Kidney (tissue), 14 donors: ENCODE measurements around the gene SDK1. TPM values are rescaled to one million over a fixed set of nuclear protein-coding genes. Genes with fewer than 3 reads are reported as not detected.

ENCODE experiments used
- DNase-seq, 5 donors: peaks; one replicate each; pipeline ENCODE4 v3.0.0-alpha.2; 2013 to 2020
- FAIRE-seq: peaks from 2 replicates; lab custom pipeline; 2012; peaks lifted over from hg19 to GRCh38; lab: Jason Lieb, UNC
- H3K27ac ChIP-seq, 2 donors: one replicate each; pipeline ENCODE4 v1.7.0; 2013; ENCODE audit warnings: low read depth in 2 of 2, low read length in 2 of 2, inconsistent platforms in 1 of 2
- H3K27me3 ChIP-seq: one replicate; pipeline ENCODE4 v1.7.1; 2013; ENCODE audit warnings: low read length, inconsistent platforms; ENCODE audit not compliant: control insufficient read depth, insufficient read depth
- H3K36me3 ChIP-seq, 3 donors: one replicate each; pipeline versions ENCODE4 v1.7.0 to v1.7.1; 2013; ENCODE audit warnings: low read length in 3 of 3, control low read depth in 1 of 3, inconsistent platforms in 1 of 3; ENCODE audit not compliant: insufficient read depth in 3 of 3, control insufficient read depth in 2 of 3
- H3K4me1 ChIP-seq, 3 donors: one replicate each; pipeline versions ENCODE4 v1.7.0 to v1.7.1; 2013; ENCODE audit warnings: low read length in 3 of 3, inconsistent platforms in 1 of 3, low read depth in 1 of 3; ENCODE audit not compliant: control insufficient read depth in 2 of 3, insufficient read depth in 2 of 3
- H3K4me3 ChIP-seq, 3 donors: one replicate each; pipeline versions ENCODE4 v1.7.0 to v1.8.1; 2013; ENCODE audit warnings: low read length in 3 of 3, control low read depth in 1 of 3, inconsistent platforms in 1 of 3
- H3K9ac ChIP-seq, 3 donors: one replicate each; pipeline versions ENCODE4 v1.7.0 to v1.7.1; 2013; ENCODE audit warnings: low read length in 3 of 3, control low read depth in 1 of 3, inconsistent platforms in 1 of 3
- H3K9me3 ChIP-seq, 3 donors: one replicate each; pipeline versions ENCODE4 v1.7.0 to v1.7.1; 2013; ENCODE audit warnings: low read length in 3 of 3, control low read depth in 1 of 3, inconsistent platforms in 1 of 3; ENCODE audit not compliant: control insufficient read depth in 2 of 3, insufficient read depth in 1 of 3
- intact Hi-C: fragments of 100-400 bp; cut with DNase I; formaldehyde crosslinking; loops from one replicate; pipeline ENCODE4 v1.11.1; 2022
- polyA plus RNA-seq: library from polyadenylated mRNA; stranded (reverse); fragments of 350-450 nt; fragmentation: Illumina TruSeq; extraction: RNeasy Lipid Tissue Mini Kit (QIAGEN cat#74804); gene quantifications from one replicate; pipeline ENCODE4 v1.2.3, GENCODE V29; 2014; ENCODE audit warnings: low read depth, low replicate concordance; ENCODE audit not compliant: insufficient read depth
- total RNA-seq: library from RNA; stranded (reverse); fragmentation: NEBNext Ultra II Directional; extraction: Animal tissue kit (Norgen Biotek cat#: 25700); gene quantifications from one replicate; pipeline ENCODE4 v1.2.1, GENCODE V29; 2021
- TF ChIP-seq, protein P1 (sequence below): IDR thresholded peaks from 3 replicates; pipeline ENCODE4 v1.5.1; 2012; ENCODE audit warnings: mild to moderate bottlenecking, moderate library complexity, borderline replicate concordance; ENCODE audit not compliant: insufficient read depth; ENCODE audit errors: extremely low read depth
- donor health status: control.
- donor health status: control.
- donor health status: control.
- donor health status: control.
- donor health status: control.
- donor health status: DM: yes; HTN: yes; CAD: no.
- donor health status: Normal renal cell carcinoma (clear cell type).

Gene SDK1
- total and polyA plus RNA-seq, 2 donors from 2014 or later, result 2.0 to 38.3 TPM

DNA sequence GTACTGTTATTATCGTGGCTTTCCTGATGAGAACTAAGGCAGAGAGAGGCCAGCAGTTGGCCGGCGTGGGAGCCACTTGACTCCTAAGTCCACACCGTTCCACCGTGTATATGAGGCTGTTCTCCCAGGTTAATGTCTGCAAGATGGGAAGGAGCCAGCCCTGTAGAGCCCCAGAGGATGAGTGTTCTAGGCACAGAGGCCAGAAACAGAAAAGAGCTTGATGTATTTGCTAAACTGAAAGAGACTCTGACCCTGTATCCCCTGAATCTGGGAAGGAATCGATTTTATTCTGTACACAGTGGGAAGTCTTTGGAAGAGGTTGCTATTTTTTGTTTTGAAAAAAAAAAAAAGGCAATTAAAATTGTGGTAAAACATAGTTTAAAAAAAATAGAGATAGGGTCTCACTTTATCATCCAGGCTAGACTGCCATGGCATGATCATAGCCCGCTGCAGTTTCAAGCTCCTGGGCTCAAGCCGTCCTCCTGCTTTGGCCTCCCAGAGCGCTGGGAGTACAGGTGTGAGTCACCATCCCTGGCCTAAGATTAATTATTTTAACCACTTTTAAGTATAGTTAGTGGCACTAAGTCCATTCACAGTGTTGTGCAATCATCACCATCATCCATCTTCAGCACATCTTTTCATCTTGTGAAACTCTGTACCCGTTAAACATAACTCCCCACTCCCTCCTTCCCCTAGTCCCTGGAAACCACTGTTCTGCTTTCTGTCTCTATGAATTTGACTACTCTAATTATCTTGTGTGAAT lies 348.8 kb downstream of the SDK1 start:
- H3K27me3 ChIP-seq, result no peaks in the 10 kb centered on the region
- TF ChIP-seq, protein P1, sequence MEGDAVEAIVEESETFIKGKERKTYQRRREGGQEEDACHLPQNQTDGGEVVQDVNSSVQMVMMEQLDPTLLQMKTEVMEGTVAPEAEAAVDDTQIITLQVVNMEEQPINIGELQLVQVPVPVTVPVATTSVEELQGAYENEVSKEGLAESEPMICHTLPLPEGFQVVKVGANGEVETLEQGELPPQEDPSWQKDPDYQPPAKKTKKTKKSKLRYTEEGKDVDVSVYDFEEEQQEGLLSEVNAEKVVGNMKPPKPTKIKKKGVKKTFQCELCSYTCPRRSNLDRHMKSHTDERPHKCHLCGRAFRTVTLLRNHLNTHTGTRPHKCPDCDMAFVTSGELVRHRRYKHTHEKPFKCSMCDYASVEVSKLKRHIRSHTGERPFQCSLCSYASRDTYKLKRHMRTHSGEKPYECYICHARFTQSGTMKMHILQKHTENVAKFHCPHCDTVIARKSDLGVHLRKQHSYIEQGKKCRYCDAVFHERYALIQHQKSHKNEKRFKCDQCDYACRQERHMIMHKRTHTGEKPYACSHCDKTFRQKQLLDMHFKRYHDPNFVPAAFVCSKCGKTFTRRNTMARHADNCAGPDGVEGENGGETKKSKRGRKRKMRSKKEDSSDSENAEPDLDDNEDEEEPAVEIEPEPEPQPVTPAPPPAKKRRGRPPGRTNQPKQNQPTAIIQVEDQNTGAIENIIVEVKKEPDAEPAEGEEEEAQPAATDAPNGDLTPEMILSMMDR, result no peak
- no peak for FAIRE-seq
- no peaks in the 10 kb centered on the region for H3K36me3 ChIP-seq
- H3K9ac ChIP-seq, result no peak overlapping the region
- intact Hi-C loops, result no loop called here
- no peak overlapping the region for H3K4me3 ChIP-seq
- H3K27ac ChIP-seq, result no peak overlapping the region
- DNase-seq, result no peak
- no peaks in the 10 kb centered on the region for H3K4me1 ChIP-seq
- no peaks in the 10 kb centered on the region for H3K9me3 ChIP-seq

DNA sequence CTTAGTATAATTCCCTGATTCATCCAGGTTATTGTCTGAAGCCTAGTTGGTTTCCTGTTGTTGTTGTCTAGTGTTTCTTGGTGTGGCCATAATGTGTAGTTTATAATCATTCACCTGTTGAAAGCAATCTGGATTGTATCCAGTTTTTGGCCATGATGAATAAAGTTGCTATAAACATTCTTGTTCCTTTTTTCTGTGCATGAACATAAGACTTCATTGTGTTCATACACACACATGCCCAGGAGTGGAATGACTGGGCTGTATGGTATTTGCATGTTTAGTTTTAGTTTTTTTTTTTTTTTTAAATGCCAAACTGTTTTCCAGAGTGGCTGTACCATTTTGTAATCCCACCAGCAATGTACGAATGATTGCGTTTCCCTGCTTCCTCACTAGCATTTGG lies 349.8 kb downstream of the SDK1 start:
- FAIRE-seq, result no peak
- Histone ChIP-seq H3K27ac (no peak overlapping the region), H3K27me3 (no peaks in the 10 kb centered on the region), H3K9ac (no peak overlapping the region), H3K4me3 (no peak overlapping the region), H3K9me3 (no peaks in the 10 kb centered on the region), H3K4me1 (no peaks in the 10 kb centered on the region), H3K36me3 (no peaks in the 10 kb centered on the region)
- TF ChIP-seq, protein P1, result no peak
- no peak for DNase-seq
- intact Hi-C loops, result no loop called here

DNA sequence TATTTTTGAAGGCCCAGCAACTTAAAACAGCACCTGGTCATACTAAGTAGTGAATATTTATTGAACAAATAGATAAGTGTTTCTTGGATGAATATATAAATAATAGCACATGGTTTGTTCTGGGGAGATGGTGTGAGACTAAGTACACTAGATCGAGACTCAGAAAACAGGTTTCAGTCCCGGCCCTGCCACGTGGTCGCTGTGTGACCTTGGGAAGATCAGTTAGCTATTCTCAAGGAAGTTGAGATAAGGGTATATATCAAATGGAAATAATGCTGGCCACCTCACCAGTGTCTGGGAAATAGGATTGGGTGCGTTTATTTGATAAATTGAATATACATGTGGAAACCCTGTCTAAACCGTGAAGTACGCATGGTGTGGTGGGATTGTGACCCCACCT lies 354.6 kb downstream of the SDK1 start:
- TF ChIP-seq, protein P1, result no peak
- Histone ChIP-seq H3K9ac (no peak overlapping the region), H3K9me3 (no peaks in the 10 kb centered on the region), H3K4me1 (no peaks in the 10 kb centered on the region), H3K27ac (no peak overlapping the region), H3K36me3 (no peaks in the 10 kb centered on the region), H3K4me3 (no peak overlapping the region), H3K27me3 (no peaks in the 10 kb centered on the region)
- FAIRE-seq (no peak), DNase-seq (no peak)
- intact Hi-C loops, result no loop called here
